ENCODE results near the gene CNPY1.
"Not testable (repeated sequence)": the region's sequence is repeated elsewhere in the genome, so short reads cannot be mapped to it uniquely, and the experiment has no call there.

Gene CNPY1

DNA sequence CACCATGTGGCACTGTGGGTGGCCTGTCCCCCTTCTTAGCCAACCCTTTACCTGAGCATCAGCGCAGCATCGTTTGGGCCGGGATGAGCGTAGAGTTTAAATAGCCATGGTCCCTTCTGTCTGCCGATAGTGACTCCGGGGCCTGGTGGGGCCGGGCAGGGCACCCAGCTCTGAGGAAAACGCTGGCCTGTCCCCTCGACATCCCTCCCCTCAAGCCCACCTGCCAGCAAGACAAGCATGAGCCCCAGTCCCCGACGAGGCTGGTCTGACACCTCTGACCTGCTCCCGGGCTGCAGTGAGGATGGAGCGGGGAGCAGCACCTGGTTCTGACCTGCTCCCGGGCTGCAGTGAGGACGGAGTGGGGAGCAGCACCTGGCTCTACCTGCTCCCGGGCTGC lies 31.1 kb upstream of the CNPY1 start:
- no peak for DNase-seq

DNA sequence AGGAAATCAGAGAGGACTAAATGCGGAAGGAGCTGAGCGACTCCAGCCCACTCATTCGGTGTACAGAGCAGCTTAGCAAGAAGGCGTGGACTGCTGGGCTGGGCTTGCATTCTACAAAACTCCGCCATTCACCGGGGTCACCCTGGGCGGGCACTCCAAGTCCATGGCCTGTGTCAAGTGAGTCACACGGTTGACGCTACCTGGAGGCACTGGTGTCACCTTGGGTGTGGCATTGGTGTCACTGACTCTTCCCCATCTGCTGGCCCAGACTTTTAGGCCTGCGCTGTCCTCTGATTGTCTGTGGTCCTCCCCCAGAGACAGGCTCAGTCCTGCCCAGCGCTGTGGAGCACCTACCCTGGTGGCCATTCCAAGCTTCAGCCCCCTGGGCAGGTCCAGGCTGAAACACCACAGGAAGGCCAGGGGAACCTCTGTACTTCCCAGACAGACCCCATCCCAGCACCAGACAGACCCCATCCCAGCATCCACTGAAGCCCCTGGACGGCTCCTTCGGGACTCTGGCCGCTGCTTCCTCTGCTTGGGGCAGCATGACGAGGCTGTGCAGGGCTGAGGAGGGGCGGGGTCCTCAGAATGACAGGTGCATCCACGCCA lies 30.6 kb upstream of the CNPY1 start:
- DNase-seq, result no peak

DNA sequence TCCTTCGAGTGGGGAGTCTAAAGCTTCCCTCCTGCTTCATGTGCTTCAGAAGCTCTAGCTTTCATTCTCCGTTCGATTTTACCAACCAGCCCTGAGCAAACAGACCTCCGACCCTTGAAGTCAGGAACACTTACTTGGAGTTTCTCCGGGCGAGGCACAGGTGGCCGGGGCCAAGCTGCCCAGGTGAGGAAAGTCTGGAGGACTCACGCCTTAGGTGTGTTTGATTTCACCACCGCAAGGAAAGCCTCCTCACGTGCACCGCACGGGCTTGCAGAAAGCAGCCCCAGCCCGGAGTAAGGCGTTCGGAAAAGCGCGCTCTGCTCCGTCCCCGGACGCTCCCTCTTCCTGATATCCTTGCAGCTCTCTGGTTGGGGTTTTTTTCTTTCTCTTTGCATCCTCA lies 30.1 kb upstream of the CNPY1 start:
- no peak for DNase-seq

DNA sequence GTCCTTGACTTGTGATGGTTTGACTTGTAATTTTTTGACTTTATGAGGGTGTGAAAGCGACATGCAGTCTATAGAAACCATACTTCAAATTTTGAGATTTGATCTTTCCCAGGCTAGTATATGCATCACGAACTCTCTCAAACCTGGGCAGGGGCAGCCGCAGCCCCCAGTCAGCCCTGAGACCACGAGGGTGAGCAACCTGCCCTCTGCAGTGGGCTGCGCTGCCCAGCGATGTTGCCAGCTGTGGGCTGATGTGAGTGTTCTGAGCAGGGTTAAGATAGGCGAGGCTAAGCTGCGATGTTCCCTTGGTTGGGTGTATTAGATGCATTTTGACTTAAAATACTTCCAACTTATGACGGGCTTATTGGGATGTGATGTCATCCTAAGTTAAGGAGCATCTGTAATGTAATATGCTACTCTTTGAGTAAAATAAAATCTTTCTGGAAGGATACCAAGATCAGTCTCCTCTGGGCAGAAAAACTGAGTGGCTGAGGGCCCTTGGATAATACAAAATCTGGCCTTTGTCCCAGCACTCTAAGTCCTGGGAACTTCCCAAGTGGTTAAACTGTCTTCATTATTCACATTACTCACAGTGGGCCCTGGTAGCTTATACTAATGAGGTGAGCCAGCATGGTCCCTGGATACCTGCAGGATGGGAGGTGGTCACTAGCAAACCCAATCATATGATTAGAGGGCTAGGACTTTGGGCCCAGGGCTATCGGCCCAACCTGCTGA lies 28.4 kb upstream of the CNPY1 start:
- DNase-seq, result no peak

DNA sequence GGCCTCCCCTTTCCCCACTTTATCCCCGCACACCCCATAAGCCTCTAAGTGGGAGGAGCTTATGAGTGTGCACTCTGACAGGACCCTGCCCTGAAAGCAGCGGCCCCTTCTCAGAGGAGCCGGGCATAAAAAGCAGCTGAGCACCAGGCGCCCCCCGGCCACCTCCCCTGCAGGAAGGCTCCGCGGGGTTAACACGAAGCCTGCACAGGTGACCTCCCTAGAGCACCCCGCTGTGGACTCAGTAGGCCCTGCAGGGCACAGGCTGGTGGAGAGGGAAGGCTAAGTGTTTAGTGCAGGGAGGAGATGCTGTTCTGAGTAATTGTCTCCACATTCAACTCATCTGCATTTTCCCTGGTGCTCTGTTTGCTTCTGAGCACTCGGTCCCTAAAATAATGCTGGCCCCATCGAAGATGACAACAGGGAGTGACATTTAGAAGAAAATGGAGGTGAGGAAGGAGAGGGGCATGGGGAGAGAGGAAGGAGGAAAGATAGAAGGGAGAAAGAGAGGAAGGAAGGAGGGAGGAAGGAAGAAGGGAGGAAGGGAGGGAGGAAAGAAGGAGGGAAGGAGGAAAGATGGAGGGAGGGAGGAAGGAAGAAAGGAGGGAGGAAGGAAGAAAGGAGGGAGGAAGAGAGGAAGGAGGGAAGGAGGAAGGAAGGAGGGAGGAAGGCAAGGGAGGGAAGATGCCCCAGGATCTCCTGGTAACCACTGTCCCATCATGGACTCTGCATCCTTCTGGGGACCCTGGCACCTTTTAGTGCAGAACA lies 25.4 kb upstream of the CNPY1 start:
- no peak for DNase-seq

DNA sequence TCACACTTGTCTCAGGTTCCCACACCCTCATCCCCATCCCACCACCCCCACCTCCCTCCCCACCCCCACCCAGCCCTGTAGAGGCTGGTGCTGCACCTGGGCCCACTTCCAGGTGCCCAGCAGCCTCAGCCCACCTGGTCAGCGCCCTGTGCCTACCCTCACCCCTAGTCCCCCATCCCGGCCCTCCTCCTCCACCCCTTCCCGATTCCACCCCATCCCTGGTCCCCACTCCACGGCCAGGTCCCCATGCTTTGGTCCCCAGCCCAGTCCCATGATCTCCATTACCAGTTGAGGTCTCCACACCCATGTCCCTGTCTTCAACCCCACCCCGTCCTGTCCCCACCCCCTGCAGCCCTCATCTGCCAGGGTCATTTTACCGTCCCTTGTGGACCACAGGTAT lies 24.6 kb upstream of the CNPY1 start:
- no peak for DNase-seq

DNA sequence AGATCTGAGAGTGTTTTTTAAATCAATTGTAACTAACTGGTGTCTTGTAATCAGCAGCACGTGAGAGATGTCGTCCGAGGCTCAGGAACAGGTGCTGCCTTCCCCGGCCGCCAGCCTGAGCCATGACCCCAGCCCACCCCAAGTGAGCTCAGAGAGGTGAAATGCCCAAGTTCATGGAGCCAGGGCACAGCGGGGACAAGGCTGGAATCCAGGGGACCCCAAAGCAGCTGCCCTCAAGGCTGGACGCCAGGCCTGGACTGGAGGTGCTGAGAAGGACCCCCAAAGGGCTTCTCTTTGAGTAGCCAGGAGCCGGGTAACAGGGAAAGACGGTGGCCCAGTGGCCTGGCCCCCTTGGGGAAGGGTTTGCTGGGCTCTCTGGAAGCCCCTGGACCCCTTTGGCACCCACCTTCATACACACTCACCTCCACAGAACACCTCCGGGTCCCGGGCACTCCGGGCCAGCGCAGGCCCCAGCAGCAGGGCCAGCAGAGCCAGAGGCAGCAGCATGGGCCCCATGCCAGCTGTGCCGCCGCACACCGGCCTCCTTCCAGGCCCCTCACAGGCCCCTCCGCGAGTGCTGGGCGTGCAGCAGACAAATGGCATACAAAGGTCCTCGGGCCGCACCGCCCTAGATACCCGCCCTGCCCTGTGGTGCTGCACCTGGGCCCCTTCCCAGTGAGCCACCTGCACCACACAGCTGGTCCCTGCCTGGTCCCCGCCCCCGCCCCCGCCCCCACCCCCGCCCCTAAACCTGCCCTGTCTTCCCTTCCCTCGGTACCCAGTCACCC lies 24.0 kb upstream of the CNPY1 start:
- DNase-seq, result no peak

DNA sequence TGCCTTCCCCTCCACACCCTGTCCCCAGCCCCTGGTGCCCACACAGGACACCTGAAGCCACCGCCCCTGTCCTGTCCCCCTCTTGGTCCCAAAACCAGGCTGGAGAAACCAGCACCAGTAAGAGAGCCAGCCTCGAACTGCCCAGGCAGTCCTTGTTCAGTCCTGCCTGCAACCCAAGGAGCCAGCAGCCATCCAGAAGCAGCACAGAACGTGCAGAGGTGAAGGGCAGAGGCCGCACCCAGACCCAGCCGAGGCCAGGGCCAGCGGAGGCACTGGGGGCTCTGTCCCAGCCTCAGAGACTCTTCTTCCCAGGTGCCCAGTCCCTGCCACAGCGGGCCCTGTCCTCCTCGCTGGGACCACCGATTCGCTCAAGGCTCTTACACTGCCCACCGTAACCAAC lies 23.3 kb upstream of the CNPY1 start:
- no peak for DNase-seq

DNA sequence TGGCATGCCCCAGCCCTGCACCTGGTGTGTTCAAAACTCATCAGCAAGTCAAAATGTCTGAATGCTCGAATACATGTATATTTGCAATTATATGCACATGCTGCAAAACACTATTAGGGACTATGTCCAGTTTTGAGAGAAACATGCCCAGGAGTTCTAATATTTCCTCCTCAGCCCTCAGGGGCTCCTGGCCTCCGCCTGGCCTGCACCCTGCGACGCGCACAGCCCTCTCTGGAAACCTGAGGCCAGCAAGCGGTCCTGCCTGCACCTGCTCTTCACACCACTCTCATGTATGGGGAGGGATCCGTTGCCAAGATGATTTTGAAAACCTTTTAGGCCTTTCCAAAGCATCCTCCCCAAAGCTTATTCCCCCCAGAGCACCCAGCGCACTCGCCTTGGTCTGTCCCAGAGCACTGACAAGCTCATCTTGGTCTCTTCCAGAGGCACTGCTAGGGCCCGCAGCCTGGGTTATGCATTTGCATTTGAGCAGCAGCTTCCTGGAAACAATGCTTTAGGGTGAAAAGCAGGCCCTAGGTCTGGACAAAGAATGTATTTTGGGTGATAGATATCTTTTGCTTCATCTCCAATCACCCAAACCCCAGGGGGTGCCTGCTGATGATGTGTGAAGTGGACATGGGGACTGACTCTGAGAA lies 22.6 kb upstream of the CNPY1 start:
- no peak for DNase-seq

DNA sequence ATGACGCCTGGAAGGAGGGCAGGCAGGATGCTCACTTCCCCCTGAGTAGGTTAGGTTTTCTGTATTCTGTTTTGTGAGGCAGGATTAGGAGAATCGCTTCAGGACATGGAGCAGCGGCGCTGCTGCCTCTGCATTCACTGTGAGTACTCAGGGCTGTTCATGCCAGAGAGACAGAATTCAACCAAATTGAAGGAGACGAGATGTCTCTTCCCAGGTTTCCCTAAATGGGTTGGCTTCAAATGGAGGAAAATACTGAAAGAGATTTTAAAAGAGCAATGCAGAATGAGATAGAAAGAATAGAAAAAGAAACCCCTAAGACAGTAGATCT lies 21.9 kb upstream of the CNPY1 start:
- DNase-seq, result no peak

DNA sequence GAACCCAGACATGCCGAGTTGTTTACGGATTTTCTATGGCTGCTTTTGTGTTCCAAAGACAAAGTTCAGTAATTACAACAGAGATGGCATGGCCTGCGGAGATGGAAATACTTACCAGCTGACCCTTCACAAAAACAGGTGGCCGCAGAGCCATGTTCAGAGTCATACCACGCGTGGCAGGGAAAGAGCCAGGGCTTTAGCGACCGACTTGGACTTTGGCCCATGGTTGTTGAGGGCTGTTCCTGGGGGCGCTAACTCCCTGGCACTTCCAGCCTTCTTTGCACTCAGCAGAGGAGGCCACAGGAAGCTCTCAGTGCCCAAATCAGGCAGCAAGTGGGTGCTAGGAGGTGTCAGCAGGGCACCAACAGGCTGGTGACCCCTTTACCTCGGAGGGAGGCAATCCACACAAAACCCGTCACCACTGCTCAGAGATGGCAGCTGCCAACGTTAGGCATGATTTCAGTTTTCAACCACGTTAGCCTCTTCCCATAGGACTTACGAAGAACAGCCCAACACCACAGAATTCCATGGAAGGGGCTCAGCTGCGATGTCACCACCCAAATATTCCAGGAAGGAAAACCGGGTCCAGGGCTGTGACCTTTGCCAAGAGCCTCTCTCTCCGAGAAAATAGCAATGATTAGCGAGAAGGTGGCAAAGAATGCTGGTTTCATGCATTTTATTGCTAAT lies 21.4 kb upstream of the CNPY1 start:
- DNase-seq, result no peak

DNA sequence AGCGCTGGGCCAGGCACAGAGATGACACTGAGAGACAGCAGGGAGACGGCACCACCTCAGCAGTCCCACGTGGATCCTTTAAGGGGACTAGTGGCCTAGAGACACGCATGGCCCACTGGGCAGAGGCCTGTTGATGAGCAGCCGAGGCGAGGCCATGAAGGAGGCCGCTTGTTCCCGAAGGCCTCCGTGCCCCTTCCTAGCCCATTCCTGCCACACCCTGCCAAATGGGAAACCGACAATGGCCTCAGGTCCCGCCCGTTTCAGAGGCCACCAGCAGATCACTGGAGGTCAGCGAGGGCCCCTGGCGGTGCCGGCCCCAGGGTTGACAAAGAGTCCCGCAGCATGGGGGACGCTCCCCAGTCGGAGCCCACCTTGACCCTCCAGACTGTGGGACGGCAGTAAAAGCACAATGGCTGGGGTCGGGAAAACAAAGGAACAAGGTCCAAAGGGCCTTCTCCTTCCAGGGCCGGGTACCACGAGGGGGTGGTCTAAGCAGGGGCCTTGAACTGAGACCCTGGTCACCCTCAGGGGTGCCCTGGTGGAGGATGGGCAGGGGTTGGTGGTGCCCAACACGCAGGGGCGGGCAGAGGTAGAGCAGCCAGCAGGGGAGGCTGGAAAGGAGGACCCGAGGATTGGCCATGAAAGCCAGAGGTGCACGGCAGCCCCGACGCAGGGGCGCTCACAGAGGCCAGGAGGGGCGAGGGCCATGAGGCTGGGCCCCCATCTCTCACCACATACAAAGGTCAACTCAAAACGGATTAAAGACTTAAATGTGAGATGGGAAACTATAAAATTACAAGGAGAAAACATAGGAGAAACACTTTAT lies 19.9 kb upstream of the CNPY1 start:
- DNase-seq, result no peak

DNA sequence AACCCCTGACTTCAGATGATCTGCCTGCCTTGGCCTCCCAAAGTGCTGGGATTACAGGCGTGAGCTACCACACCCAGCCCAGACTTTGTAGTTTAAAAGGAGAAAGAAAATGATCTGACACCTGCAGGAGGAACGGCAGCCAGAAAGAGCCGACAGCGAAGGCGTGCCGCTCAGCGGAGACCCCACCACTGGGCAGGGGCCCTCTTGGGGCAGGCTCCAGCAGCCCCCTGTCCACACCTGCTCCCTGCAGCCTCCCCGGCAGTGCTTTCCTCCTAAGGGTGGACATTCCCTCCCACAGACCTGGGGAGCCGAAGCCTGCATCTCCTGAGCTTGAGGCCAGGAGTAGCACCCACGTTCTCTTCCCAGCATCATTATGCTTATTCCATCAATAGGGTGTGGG lies 19.2 kb upstream of the CNPY1 start:
- DNase-seq, result no peak

DNA sequence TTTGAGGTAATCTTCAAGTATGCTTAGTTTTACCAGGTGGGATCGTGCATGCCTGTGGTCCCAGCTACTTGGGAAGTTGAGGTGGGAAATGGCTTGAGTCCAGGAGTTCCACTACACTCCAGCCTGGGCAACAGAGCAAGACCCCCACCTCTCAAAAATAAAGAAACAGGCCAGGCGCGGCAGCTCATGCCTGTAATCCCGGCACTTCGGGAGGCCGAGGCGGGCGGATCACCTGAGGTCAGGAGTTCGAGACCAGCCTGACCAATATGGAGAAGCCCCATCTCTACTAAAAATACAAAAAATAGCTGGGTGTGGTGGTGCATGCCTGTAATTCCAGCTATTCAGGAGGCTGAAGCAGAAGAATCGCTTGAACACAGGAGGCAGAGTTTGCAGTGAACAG lies 16.6 kb upstream of the CNPY1 start:
- not testable (repeated sequence) for DNase-seq

DNA sequence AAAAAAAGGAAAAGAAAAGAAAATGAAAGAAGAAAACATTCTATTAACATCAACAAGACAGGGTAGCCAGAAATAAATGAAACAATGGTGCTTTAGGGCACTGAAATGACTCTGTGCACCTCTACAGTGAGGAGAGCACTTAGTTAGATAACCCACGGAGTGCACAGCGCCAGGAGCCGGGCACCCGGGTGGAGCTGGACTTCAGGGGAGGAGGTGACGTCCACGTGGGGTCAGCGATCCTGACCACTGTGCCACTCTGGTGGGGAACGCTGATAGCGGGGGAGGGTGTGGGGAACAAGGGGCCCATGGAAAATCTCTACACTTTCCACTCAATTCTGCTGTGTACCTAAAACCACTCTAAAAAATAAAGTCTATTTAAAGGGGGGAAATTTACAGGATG lies 15.7 kb upstream of the CNPY1 start:
- DNase-seq, result no peak

DNA sequence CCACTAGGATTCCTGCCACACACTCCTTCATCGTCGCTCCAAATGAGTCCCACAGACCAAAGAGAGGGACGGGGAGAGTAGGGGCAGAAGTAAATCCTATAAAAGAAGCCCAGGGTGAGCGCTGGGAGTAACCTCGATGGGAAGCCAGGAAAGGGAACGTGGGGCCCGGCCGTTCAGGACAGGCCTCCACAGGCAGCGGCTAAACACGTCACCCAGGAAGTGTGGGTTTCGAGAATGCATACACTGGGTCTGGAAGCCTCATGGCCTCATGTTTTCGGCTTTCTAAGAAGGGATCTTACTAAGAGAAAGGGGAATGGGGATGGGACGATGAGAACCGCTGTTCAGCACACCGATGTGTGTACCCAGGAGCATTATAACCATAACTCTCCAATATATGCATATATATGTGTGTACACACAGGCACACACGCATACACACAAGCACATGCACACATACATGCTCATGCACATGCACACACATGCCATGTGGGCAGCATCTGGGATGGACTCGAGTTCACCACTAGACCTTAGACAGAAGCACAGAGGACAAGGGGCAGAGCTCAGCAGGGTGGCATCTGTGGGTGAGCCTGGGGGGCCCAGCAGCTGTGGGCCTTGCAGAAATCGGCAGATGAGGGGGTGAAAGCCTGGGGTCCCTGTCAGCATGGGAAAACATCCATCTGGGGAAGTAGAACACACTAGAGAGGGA lies 14.8 kb upstream of the CNPY1 start:
- DNase-seq, result no peak

DNA sequence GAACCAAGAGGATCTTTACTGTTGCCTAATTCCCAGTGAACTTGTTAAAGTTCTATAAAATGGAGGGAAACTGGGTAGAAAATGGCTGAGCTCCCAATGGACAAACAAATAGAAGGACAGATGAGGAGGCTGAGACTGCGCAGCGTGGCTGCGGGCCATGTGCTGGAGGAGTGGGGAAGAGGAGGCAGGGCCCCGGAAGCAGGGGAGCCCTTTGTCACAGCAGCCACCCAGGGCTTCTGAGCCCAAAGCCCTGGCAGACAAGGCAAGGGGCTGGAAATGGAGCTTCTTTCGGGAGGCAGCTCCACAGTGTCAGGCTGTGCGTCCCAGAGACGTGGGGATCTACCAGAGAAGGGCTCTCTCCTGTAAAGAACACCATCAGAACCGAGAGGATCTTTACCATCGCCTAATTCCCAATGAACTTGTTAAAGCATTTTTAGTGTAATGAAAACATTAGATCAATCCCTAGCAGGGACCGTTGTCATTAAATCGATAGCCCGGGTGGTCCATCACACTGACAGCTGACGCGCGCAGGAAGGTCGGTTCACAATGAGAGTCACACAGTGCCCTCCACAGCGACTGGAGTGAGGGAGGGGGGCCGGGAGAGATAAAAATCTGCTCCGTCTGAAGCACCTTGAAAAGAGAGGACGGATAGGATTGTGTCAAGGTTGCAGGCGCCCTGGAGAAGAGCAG lies 14.0 kb upstream of the CNPY1 start:
- DNase-seq, result no peak

DNA sequence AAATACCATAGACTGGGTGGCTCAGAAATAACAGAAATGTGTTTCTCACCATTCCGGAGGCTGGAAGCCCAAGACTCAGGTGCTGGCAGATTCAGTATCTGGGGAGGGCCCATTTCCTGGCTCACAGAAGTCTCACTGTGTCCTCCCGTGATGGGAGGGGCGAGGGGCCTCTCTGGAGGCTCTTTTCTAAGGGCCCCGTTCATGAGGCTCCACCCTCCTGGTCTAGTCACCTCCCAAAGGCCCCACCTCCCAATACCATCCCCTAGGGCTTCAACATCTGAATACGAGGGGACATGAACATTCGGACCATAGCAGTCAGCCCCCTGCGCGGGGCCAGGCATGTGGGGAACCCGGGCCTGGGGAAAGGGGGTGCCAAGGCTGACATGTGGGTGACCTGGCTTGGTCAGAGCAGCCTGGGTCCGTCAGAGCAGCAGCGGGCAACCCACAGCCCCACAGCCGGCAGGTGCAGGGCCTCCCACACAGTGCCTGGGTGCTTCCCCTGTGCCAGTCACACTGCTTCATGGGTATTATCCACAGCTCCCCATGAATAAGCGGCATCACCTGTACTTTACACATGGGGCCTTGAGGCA lies 13.3 kb upstream of the CNPY1 start:
- DNase-seq, result no peak

DNA sequence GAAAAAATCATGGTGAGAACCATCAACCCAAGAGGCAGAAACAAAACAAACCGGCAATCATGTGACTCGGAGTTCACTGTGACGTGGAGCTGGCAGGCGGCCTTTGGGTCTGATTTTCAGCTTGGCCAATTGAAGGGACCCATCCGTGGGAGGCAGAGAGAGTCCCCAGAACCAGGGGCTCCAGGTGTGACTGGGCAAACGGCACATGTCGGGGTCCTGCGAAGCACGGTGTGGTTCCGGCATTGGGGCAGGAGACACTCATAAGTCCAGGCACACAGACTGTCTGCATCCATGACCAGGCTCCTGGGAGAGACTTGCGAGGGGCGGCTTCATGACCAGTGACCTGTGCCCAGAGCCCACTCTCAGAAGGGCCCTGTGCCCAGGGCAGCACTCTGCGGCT lies 12.6 kb upstream of the CNPY1 start:
- DNase-seq, result no peak

DNA sequence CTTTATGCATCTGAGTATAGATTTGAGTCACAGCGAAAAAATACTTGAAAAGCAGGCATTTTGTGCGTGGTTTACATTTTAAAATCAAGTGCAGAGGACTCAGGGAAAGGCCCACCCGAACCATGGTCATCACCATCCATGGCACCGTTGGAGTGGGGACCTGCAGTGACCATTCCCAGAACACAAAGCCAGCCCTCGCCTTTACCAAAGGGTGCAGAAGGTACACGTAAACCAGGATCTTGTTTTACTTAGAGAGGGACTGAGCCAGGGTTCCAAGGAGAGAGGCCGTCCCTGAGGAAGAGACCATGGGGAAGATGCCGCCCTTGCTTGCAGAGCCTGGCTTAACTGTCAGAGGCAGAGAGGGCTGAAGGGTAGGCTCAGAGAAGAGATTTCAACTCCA lies 12.0 kb upstream of the CNPY1 start:
- DNase-seq, result no peak

Measured in cortex of kidney (tissue), 1 donor.